K562 (cell line): ENCODE results near the gene PRR7. TPM values are rescaled to one million over a fixed set of nuclear protein-coding genes. Genes with fewer than 3 reads are reported as not detected.

Experiments
- ARNT ChIP-seq, 2 experiments: fragments of 450-650 bp; IDR thresholded peaks; 2 replicates each; pipeline ENCODE4 v1.6.1; 2016; ENCODE audit warnings: mild to moderate bottlenecking in 1 of 2
- ATF7 ChIP-seq: fragments of 450-650 bp; IDR thresholded peaks from 2 replicates; pipeline ENCODE4 v1.7.1; 2014; ENCODE audit warnings: mild to moderate bottlenecking, moderate library complexity
- CCAR2 ChIP-seq: fragments of 200-400 bp; formaldehyde crosslinking; IDR thresholded peaks from 2 replicates; pipeline ENCODE4 v1.6.1; 2017; ENCODE audit warnings: mild to moderate bottlenecking, low read depth, low read length
- ETV1 ChIP-seq: fragments of 450-650 bp; conservative IDR thresholded peaks from 2 replicates; pipeline ENCODE4 v1.6.1; 2016; ENCODE audit warnings: missing genetic modification characterization, control low read depth, low read depth, missing compliant biosample characterization
- MEF2A ChIP-seq: IDR thresholded peaks from 2 replicates; pipeline ENCODE4 v1.6.1; 2011; ENCODE audit warnings: low read depth, mild to moderate bottlenecking, low read length, moderate library complexity; ENCODE audit not compliant: control insufficient read depth
- POLR2G ChIP-seq: fragments of 200-400 bp; formaldehyde crosslinking; IDR thresholded peaks from 2 replicates; pipeline ENCODE4 v1.6.1; 2017; ENCODE audit warnings: low read depth, mild to moderate bottlenecking, antibody characterized with exemption, low read length, moderate library complexity
- RBM15 ChIP-seq: fragments of 200-400 bp; formaldehyde crosslinking; IDR thresholded peaks from 2 replicates; pipeline ENCODE4 v1.6.1; 2018; ENCODE audit warnings: mild to moderate bottlenecking, low read length, moderate library complexity; ENCODE audit not compliant: insufficient read depth
- ZNF316 ChIP-seq: fragments of 450-650 bp; IDR thresholded peaks from 2 replicates; pipeline ENCODE4 v1.6.1; 2016
- ZNF512 ChIP-seq: IDR thresholded peaks from 2 replicates; pipeline ENCODE4 v1.6.1; 2016; ENCODE audit warnings: missing genetic modification characterization, missing compliant biosample characterization
- ZNF592 ChIP-seq: fragments of 450-650 bp; IDR thresholded peaks from 2 replicates; pipeline ENCODE4 v1.6.1; 2017; ENCODE audit warnings: antibody characterized with exemption, mild to moderate bottlenecking
- polyA plus RNA-seq, 8 experiments: library from polyadenylated mRNA; depleted of rRNA in 4 of 8; stranded (reverse) in 5 of 8; unstranded in 3 of 8; fragments of >200 nt; fragmentation: Nextera tagmentation in 2 of 8; fragmentation: Illumina TruSeq in 1 of 8; extraction: Ambion mirVana in 2 of 8; extraction: Trizol in 1 of 8; gene quantifications; 2 replicates each; pipeline versions ENCODE4 v1.2.1 to v1.2.3, GENCODE V29; 2011 to 2014; ENCODE audit warnings: inconsistent platforms in 1 of 8, missing spikeins in 1 of 8
- total RNA-seq, 7 experiments: library from RNA; depleted of rRNA in 6 of 7; stranded (reverse); fragments of >200 nt in 6 of 7; fragmentation: Illumina TruSeq in 2 of 7; extraction: Trizol in 2 of 7; gene quantifications; 2 replicates each; pipeline versions ENCODE4 v1.2.1 to v1.2.3, GENCODE V29; 2011 to 2021; ENCODE audit warnings: low replicate concordance in 1 of 7
- TF ChIP-seq, protein P1 (sequence below), 2 experiments: fragments of 450-650 bp in 1 of 2; sonication (generic) in 1 of 2; formaldehyde crosslinking in 1 of 2; IDR thresholded peaks; 2 replicates each; pipeline versions ENCODE4 v1.7.1 to v1.9.0; 2016 to 2022; ENCODE audit warnings: inconsistent platforms in 1 of 2, mild to moderate bottlenecking in 1 of 2, missing genetic modification reagents in 1 of 2

Gene PRR7
- total and polyA plus RNA-seq, 9 of the 15 experiments (the other 6 are each of a cell fraction or from before 2014, with no cell fraction given), result 0.80 to 11.3 (median 10.4) TPM; not detected in 4

DNA sequence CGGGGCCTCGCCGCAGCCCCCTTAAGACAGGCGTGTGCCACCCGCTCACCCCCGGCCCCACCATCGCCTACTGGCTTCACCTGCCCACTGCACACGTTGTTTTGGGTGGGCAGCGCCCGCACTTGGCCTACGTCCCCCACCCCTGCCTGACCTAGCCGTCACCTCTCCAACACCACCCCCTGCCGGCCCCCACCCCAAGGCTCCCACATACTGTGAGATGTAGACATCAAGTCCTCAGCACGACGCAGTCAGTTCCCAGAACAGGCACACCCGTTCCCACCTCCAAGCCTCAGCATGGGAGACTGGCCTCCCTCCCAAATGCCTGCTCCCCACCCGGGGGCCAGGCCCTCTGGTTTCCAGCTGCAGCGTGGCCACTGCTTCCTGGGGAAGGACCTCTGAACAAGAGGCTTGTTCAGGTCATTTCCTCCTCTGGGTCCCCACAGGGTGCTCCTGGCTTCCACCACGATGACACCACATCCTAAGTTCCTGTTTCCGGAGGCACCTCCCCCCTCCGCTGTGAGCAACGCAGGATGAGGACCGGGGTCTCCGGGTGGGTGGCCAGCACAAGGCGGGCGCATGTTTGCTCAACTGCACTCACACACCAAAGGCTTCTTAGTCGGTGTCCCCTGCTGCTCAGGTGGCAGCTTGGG, 15.5 kb downstream of the PRR7 start (continued):
- TF ChIP-seq CCAR2 (no peak), RBM15 (no peak), MEF2A (no peak), POLR2G (peak; percentile 60; the same call in 1 of the 2 replicates), ARNT (IDR thresholded peaks at IDR 0.05) (no peak), ETV1 (tag) (0 out of 2 replicates have a peak, but pooled peaks have one; percentile 41), ZNF512 (tag) (no peak), ZNF316 (no peak), ATF7 (0 out of 2 replicates have a peak, but pooled peaks have one; percentile 15), ZNF592 (peak; percentile 56)
- TF ChIP-seq, protein P1, sequence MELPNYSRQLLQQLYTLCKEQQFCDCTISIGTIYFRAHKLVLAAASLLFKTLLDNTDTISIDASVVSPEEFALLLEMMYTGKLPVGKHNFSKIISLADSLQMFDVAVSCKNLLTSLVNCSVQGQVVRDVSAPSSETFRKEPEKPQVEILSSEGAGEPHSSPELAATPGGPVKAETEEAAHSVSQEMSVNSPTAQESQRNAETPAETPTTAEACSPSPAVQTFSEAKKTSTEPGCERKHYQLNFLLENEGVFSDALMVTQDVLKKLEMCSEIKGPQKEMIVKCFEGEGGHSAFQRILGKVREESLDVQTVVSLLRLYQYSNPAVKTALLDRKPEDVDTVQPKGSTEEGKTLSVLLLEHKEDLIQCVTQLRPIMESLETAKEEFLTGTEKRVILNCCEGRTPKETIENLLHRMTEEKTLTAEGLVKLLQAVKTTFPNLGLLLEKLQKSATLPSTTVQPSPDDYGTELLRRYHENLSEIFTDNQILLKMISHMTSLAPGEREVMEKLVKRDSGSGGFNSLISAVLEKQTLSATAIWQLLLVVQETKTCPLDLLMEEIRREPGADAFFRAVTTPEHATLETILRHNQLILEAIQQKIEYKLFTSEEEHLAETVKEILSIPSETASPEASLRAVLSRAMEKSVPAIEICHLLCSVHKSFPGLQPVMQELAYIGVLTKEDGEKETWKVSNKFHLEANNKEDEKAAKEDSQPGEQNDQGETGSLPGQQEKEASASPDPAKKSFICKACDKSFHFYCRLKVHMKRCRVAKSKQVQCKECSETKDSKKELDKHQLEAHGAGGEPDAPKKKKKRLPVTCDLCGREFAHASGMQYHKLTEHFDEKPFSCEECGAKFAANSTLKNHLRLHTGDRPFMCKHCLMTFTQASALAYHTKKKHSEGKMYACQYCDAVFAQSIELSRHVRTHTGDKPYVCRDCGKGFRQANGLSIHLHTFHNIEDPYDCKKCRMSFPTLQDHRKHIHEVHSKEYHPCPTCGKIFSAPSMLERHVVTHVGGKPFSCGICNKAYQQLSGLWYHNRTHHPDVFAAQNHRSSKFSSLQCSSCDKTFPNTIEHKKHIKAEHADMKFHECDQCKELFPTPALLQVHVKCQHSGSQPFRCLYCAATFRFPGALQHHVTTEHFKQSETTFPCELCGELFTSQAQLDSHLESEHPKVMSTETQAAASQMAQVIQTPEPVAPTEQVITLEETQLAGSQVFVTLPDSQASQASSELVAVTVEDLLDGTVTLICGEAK (IDR thresholded peaks at IDR 0.05), result peak; percentile 75
- TF ChIP-seq, protein P1 (CRISPR knock-in tag; IDR thresholded peaks at IDR 0.05), result no peak
